Caco-2 (cell line): ENCODE results near the gene IL24. TPM values are rescaled to one million over a fixed set of nuclear protein-coding genes. Genes with fewer than 3 reads are reported as not detected.
"Not testable (repeated sequence)": the region's sequence is repeated elsewhere in the genome, so short reads cannot be mapped to it uniquely, and the experiment has no call there.

Experiments used
- BruUV-seq: library from RNA; stranded (reverse); fragments of 400-500 nt; replicated peaks from 2 replicates; lab custom pipeline; 2021; lab: Mats Ljungman, UMichigan
- CTCF ChIA-PET: fragments of 300-600 bp; sonication (Branson Sonifier 250); formaldehyde crosslinking; loops from one replicate; lab custom pipeline; 2022; ENCODE audit warnings: antibody characterized with exemption; lab: Charles Lee
- POLR2A ChIA-PET: fragments of 300-600 bp; sonication (Branson Sonifier 250); formaldehyde crosslinking; loops from one replicate; lab custom pipeline; 2022; ENCODE audit warnings: antibody characterized with exemption; lab: Charles Lee
- DNase-seq, 2 experiments: peaks; one replicate each; pipeline versions ENCODE4 v3.0.0 to v3.0.0-alpha.2; 2020 to 2022
- H3K27me3 ChIP-seq: replicated peaks from 2 replicates; pipeline ENCODE4 v1.6.0; 2011; ENCODE audit warnings: low read length; ENCODE audit not compliant: control insufficient read depth, insufficient read depth
- H3K36me3 ChIP-seq: 2 replicates; pipeline ENCODE4 v1.5.1; 2011; ENCODE audit warnings: low read length; ENCODE audit not compliant: control insufficient read depth, insufficient read depth
- H3K4me1 ChIP-seq: fragments of 250-450 bp; sonication (Bioruptor Pico); 2 replicates; pipeline ENCODE4 v1.5.1; 2020; ENCODE audit warnings: mild to moderate bottlenecking
- H3K4me3 ChIP-seq: 2 replicates; pipeline ENCODE4 v1.5.1; 2011; ENCODE audit warnings: low read depth, mild to moderate bottlenecking, control low read depth, low read length
- H3K9me3 ChIP-seq: fragments of 250-450 bp; sonication (Bioruptor Pico); 2 replicates; pipeline ENCODE4 v1.5.1; 2020; ENCODE audit warnings: mild to moderate bottlenecking, moderate library complexity
- H3K27ac Mint-ChIP-seq: one replicate; pipeline ENCODE4 v1.8.0; 2022; ENCODE audit warnings: mixed read lengths; ENCODE audit not compliant: unreplicated experiment
- H3K27me3 Mint-ChIP-seq: one replicate; pipeline ENCODE4 v1.8.0; 2022; ENCODE audit warnings: mixed read lengths; ENCODE audit not compliant: insufficient read depth, unreplicated experiment
- H3K36me3 Mint-ChIP-seq: one replicate; pipeline ENCODE4 v1.8.0; 2022; ENCODE audit warnings: mild to moderate bottlenecking, mixed read lengths; ENCODE audit not compliant: insufficient read depth, unreplicated experiment
- H3K4me1 Mint-ChIP-seq: one replicate; pipeline ENCODE4 v1.8.0; 2022; ENCODE audit warnings: low read depth, mixed read lengths; ENCODE audit not compliant: unreplicated experiment
- H3K4me3 Mint-ChIP-seq: one replicate; pipeline ENCODE4 v1.8.0; 2022; ENCODE audit warnings: mild to moderate bottlenecking, moderate library complexity, mixed read lengths; ENCODE audit not compliant: unreplicated experiment
- H3K9me3 Mint-ChIP-seq: one replicate; pipeline ENCODE4 v1.8.0; 2022; ENCODE audit warnings: mixed read lengths; ENCODE audit not compliant: unreplicated experiment
- CTCF ChIP-seq, 2 experiments: fragments of 200-600 bp in 1 of 2; IDR thresholded peaks; 1 replicate in 1 of 2; 2 replicates in 1 of 2; pipeline versions ENCODE4 v1.5.1 to v1.8.0; 2011 to 2022; ENCODE audit warnings: antibody characterized with exemption in 1 of 2, control low read depth in 1 of 2, inconsistent platforms in 1 of 2, low read depth in 1 of 2, low read length in 1 of 2, mild to moderate bottlenecking in 1 of 2, moderate library complexity in 1 of 2; ENCODE audit not compliant: insufficient read depth in 1 of 2, severe bottlenecking in 1 of 2, unreplicated experiment in 1 of 2
- intact Hi-C: fragments of 100-400 bp; cut with micrococcal nuclease; formaldehyde crosslinking; loops from one replicate; pipeline ENCODE4 v1.10.0; 2022; ENCODE audit not compliant: unreplicated experiment
- total RNA-seq: library from RNA; stranded (reverse); gene quantifications from 2 replicates; pipeline ENCODE4 v1.2.3, GENCODE V29; 2022

Gene IL24
- total RNA-seq, 1 experiment from 2014 or later, result not detected

DNA sequence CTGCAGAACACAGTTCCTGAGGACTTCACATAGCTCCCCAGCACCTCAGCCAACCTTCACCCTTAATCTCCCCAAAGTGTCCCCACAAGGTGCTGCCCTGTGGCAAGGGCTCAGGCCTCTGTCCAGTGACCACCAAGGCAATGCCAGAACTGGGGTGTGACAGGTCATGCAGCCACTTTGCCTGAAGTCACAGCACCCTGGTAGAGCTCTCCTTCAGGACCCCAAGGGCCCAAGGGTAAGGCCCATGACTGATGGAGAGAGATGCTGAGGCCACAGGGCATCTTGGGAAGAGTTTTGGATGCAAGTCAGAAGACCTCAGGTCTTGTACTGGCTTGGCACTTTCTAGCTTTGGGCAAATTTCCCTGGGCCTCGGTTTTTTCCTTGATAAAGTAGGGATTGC lies 25.3 kb downstream of the IL24 start:
- intact Hi-C loops, result no loop called here
- H3K27ac Mint-ChIP-seq, result no peak overlapping the region
- H3K4me3 Mint-ChIP-seq, result no peak overlapping the region
- no TSS peak for BruUV-seq
- ChIA-PET POLR2A (no interaction called here), CTCF (no interaction called here)
- H3K27me3 Mint-ChIP-seq, result no peaks in the 10 kb centered on the region
- H3K4me1 ChIP-seq, result peaks cover 6% of the 10 kb centered on the region
- H3K9me3 ChIP-seq, result no peaks in the 10 kb centered on the region
- no peak for DNase-seq
- H3K36me3 ChIP-seq, result no peaks in the 10 kb centered on the region
- no peak for TF ChIP-seq CTCF (IDR thresholded peaks at IDR 0.05; ENCODE audit: insufficient read depth in 1 of 2, low read depth in 1 of 2, low read length in 1 of 2, severe bottlenecking in 1 of 2, unreplicated experiment in 1 of 2)
- no peaks in the 10 kb centered on the region for H3K36me3 Mint-ChIP-seq
- no peaks in the 10 kb centered on the region for H3K27me3 ChIP-seq
- H3K4me1 Mint-ChIP-seq, result no peaks in the 10 kb centered on the region
- no peaks in the 10 kb centered on the region for H3K9me3 Mint-ChIP-seq
- H3K4me3 ChIP-seq, result no peak overlapping the region

- no peak for TF ChIP-seq CTCF (IDR thresholded peaks at IDR 0.05; ENCODE audit: insufficient read depth in 1 of 2, low read depth in 1 of 2, low read length in 1 of 2, severe bottlenecking in 1 of 2, unreplicated experiment in 1 of 2)
- Mint-ChIP-seq H3K27ac (no peak overlapping the region), H3K4me3 (no peak overlapping the region), H3K27me3 (no peaks in the 10 kb centered on the region), H3K36me3 (no peaks in the 10 kb centered on the region), H3K4me1 (no peaks in the 10 kb centered on the region), H3K9me3 (no peaks in the 10 kb centered on the region)
- BruUV-seq, result no TSS peak
- CTCF ChIA-PET, result no interaction called here
- Histone ChIP-seq H3K4me1 (peaks cover 11% of the 10 kb centered on the region), H3K36me3 (no peaks in the 10 kb centered on the region), H3K4me3 (no peak overlapping the region), H3K27me3 (no peaks in the 10 kb centered on the region), H3K9me3 (no peaks in the 10 kb centered on the region)
- POLR2A ChIA-PET, result no interaction called here
- intact Hi-C loops, result no loop called here
- no peak for DNase-seq
Measured at GRCh38 chr1:206923009-206923960, 26.0 kb downstream of the IL24 start.

GRCh38 chr1:206923961-206924557 lies 26.8 kb downstream of the IL24 start:
- H3K36me3 Mint-ChIP-seq, H3K27me3 ChIP-seq, H3K36me3 ChIP-seq, BruUV-seq, DNase-seq, H3K4me3 ChIP-seq, H3K4me3 Mint-ChIP-seq, H3K9me3 Mint-ChIP-seq, H3K27me3 Mint-ChIP-seq, H3K9me3 ChIP-seq, H3K27ac Mint-ChIP-seq, H3K4me1 Mint-ChIP-seq, POLR2A ChIA-PET, CTCF ChIA-PET: not testable (repeated sequence)
- intact Hi-C loops, result loop anchor here (2.0 kb wide), 1 partner anchor 59 kb away; no protein-coding TSS in a partner anchor
- H3K4me1 ChIP-seq, result peaks cover 11% of the 10 kb centered on the region
